NCI-H1930 (cell line): ENCODE measurements around the gene PTPRM.

Experiments used
- DNase-seq, 2 experiments: peaks; one replicate each; lab custom pipeline; 2025; lab: John Stamatoyannopoulos, UW

PTPRM gene

GRCh38 chr18:8005870-8006569 is 438.9 kb downstream of the PTPRM start:
- DNase-seq, result no peak

- DNase-seq, result no peak
These were observed 439.9 kb downstream of the PTPRM start for GRCh38 chr18:8006979-8007378.

GRCh38 chr18:8008033-8008432 is 440.9 kb downstream of the PTPRM start:
- DNase-seq, result no peak

GRCh38 chr18:8011361-8011760 is 444.2 kb downstream of the PTPRM start:
- no peak for DNase-seq

GRCh38 chr18:8011906-8012305 is 444.8 kb downstream of the PTPRM start:
- DNase-seq, result no peak

- no peak for DNase-seq
These were observed 451.7 kb downstream of the PTPRM start for GRCh38 chr18:8018701-8019331.

- no peak for DNase-seq
These were observed 452.5 kb downstream of the PTPRM start for GRCh38 chr18:8019600-8019999.

- DNase-seq, result no peak
These were observed 453.2 kb downstream of the PTPRM start for GRCh38 chr18:8020132-8020846.

- DNase-seq, result no peak
These were observed 461.9 kb downstream of the PTPRM start for GRCh38 chr18:8029061-8029460.

- no peak for DNase-seq
These were observed 462.6 kb downstream of the PTPRM start for GRCh38 chr18:8029731-8030130.

- DNase-seq, result no peak
These were observed 463.1 kb downstream of the PTPRM start for GRCh38 chr18:8030201-8030600.

- no peak for DNase-seq
These were observed 464.4 kb downstream of the PTPRM start for GRCh38 chr18:8031496-8031895.

GRCh38 chr18:8034674-8035073 is 467.6 kb downstream of the PTPRM start:
- DNase-seq, result no peak

GRCh38 chr18:8036551-8036950 is 469.4 kb downstream of the PTPRM start:
- no peak for DNase-seq

GRCh38 chr18:8037296-8037695 is 470.2 kb downstream of the PTPRM start:
- DNase-seq, result no peak

GRCh38 chr18:8040021-8040420 is 472.9 kb downstream of the PTPRM start:
- DNase-seq, result no peak

- DNase-seq, result no peak
These were observed 474.5 kb downstream of the PTPRM start for GRCh38 chr18:8041526-8042111.

- DNase-seq, result no peak
These were observed 476.9 kb downstream of the PTPRM start for GRCh38 chr18:8044004-8044403.

- no peak for DNase-seq
These were observed 478.2 kb downstream of the PTPRM start for GRCh38 chr18:8045160-8045883.

- no peak for DNase-seq
These were observed 478.8 kb downstream of the PTPRM start for GRCh38 chr18:8045884-8046281.

GRCh38 chr18:8046441-8046840 is 479.3 kb downstream of the PTPRM start:
- DNase-seq, result no peak

- DNase-seq, result no peak
These were observed 482.0 kb downstream of the PTPRM start for GRCh38 chr18:8049147-8049546.
